ENCODE measurements around the gene SVIL. TPM values are rescaled to one million over a fixed set of nuclear protein-coding genes. Genes with fewer than 3 reads are reported as not detected.

The SVIL gene
- polyA plus RNA-seq, 1 donor from 2014 or later, result 7.3 TPM

- H3F3A ChIP-seq (ENCODE audit: insufficient read depth, low read length, poor library complexity, severe bottlenecking), result no peaks in the 10 kb centered on the region
- H3K36me3 ChIP-seq (ENCODE audit: insufficient read depth, low read length), result no peaks in the 10 kb centered on the region
- H4K20me1 ChIP-seq (ENCODE audit: insufficient read depth), result no peaks in the 10 kb centered on the region
- no peak overlapping the region for H3K27ac ChIP-seq (ENCODE audit: low read length)
- H3K4me2 ChIP-seq (ENCODE audit: low read length), result no peak overlapping the region
- peaks cover 3% of the 10 kb centered on the region for H3K79me2 ChIP-seq (replicated peaks; ENCODE audit: insufficient read depth, low read length)
- H2AFZ ChIP-seq (ENCODE audit: low read depth, low read length), result no peak overlapping the region
- H3K9me3 ChIP-seq (ENCODE audit: low read length), result no peaks in the 10 kb centered on the region
- H3K9me2 ChIP-seq (ENCODE audit: insufficient read depth, low read length), result no peaks in the 10 kb centered on the region
- TF ChIP-seq TAF1 (IDR thresholded peaks at IDR 0.05; ENCODE audit: low read depth) (no peak), RAD21 (conservative IDR thresholded peaks at IDR 0.05) (no peak), MXI1 (conservative IDR thresholded peaks at IDR 0.05; ENCODE audit: poor library complexity, severe bottlenecking) (no peak), EP300 (conservative IDR thresholded peaks at IDR 0.05; ENCODE audit: poor library complexity, severe bottlenecking) (no peak), SMC3 (conservative IDR thresholded peaks at IDR 0.05; ENCODE audit: poor library complexity) (no peak), POLR2AphosphoS5 (IDR thresholded peaks at IDR 0.05) (no peak)
- TF ChIP-seq, protein P1, sequence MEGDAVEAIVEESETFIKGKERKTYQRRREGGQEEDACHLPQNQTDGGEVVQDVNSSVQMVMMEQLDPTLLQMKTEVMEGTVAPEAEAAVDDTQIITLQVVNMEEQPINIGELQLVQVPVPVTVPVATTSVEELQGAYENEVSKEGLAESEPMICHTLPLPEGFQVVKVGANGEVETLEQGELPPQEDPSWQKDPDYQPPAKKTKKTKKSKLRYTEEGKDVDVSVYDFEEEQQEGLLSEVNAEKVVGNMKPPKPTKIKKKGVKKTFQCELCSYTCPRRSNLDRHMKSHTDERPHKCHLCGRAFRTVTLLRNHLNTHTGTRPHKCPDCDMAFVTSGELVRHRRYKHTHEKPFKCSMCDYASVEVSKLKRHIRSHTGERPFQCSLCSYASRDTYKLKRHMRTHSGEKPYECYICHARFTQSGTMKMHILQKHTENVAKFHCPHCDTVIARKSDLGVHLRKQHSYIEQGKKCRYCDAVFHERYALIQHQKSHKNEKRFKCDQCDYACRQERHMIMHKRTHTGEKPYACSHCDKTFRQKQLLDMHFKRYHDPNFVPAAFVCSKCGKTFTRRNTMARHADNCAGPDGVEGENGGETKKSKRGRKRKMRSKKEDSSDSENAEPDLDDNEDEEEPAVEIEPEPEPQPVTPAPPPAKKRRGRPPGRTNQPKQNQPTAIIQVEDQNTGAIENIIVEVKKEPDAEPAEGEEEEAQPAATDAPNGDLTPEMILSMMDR (IDR thresholded peaks at IDR 0.05; ENCODE audit: poor library complexity, severe bottlenecking), result no peak
- no peaks in the 10 kb centered on the region for H3K27me3 ChIP-seq (ENCODE audit: insufficient read depth, low read depth, low read length)
- no peak overlapping the region for H3K4me3 ChIP-seq (ENCODE audit: low read length)
- no peak overlapping the region for H3K9ac ChIP-seq (ENCODE audit: low read length)
Measured at GRCh38 chr10:29636178-29636577, 1.4 kb upstream of the SVIL start.

DNA sequence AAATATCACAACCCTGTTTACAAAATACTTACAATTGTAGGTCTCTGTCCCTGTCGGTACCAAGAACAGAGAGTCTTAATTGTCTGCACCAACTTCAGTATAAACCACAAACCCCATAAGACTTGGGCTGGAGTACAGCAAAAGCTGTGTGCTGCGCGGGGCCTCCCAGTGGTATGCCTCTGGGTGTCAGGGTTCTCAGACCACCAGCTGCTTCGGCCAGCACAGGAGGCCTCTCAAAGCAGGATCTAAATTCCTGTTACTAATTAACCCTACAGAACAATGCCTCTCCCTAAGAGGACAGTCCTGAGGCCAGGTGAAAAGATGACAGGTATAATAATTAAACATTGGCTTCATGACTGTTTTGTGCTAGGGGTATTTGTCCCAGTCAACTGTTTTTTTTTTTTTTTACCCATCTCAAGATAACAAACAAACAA, 957 bp upstream of the SVIL start:
- Histone ChIP-seq H3K27ac (ENCODE audit: low read length) (no peak overlapping the region), H3K79me2 (replicated peaks; ENCODE audit: insufficient read depth, low read length) (peaks cover 3% of the 10 kb centered on the region), H3K4me3 (ENCODE audit: low read length) (no peak overlapping the region), H3K36me3 (ENCODE audit: insufficient read depth, low read length) (no peaks in the 10 kb centered on the region), H3K9me3 (ENCODE audit: low read length) (no peaks in the 10 kb centered on the region), H3K27me3 (ENCODE audit: insufficient read depth, low read depth, low read length) (no peaks in the 10 kb centered on the region), H3K9me2 (ENCODE audit: insufficient read depth, low read length) (no peaks in the 10 kb centered on the region), H2AFZ (ENCODE audit: low read depth, low read length) (no peak overlapping the region), H3K9ac (ENCODE audit: low read length) (no peak overlapping the region), H3F3A (ENCODE audit: insufficient read depth, low read length, poor library complexity, severe bottlenecking) (no peaks in the 10 kb centered on the region), H3K4me2 (ENCODE audit: low read length) (no peak overlapping the region), H4K20me1 (ENCODE audit: insufficient read depth) (no peaks in the 10 kb centered on the region)
- TF ChIP-seq TAF1 (IDR thresholded peaks at IDR 0.05; ENCODE audit: low read depth) (no peak), REST (IDR thresholded peaks at IDR 0.05; ENCODE audit: borderline replicate concordance) (no peak), EP300 (conservative IDR thresholded peaks at IDR 0.05; ENCODE audit: poor library complexity, severe bottlenecking) (no peak), EZH2 (IDR thresholded peaks at IDR 0.05; ENCODE audit: borderline replicate concordance, insufficient read depth, low read length, poor library complexity, severe bottlenecking) (no peak), POLR2AphosphoS5 (IDR thresholded peaks at IDR 0.05) (no peak), MXI1 (conservative IDR thresholded peaks at IDR 0.05; ENCODE audit: poor library complexity, severe bottlenecking) (no peak), RAD21 (conservative IDR thresholded peaks at IDR 0.05) (no peak)
- TF ChIP-seq, protein P1 (IDR thresholded peaks at IDR 0.05; ENCODE audit: poor library complexity, severe bottlenecking), result no peak
